ENCODE data around the gene SLC25A33.

SLC25A33 gene

GRCh38 chr1:9601942-9602793, 62.9 kb downstream of the SLC25A33 start:
- no peak for DNase-seq (ENCODE audit: low read depth)

DNA sequence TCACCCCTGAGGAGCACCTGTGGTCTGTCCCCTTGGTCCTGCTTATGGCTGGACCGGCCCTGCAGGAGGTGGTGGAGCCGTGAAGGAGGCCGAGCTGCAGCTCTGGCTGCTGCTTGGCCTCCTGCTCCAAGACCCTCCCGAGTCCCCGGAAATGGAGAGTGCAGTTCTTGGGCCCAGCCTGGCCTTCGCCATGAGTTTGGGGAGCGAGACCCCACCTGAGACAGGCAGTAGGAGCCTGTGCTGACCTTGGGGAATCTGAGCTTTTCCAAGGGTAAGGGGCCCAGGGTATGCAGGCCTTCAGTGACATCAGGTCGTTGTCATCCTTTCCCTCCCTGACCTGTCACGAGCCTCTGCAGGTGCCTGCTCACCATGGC, 63.5 kb downstream of the SLC25A33 start:
- no peak for DNase-seq (ENCODE audit: low read depth)

GRCh38 chr1:9603307-9603706, 64.0 kb downstream of the SLC25A33 start:
- DNase-seq (ENCODE audit: low read depth), result no peak

DNA sequence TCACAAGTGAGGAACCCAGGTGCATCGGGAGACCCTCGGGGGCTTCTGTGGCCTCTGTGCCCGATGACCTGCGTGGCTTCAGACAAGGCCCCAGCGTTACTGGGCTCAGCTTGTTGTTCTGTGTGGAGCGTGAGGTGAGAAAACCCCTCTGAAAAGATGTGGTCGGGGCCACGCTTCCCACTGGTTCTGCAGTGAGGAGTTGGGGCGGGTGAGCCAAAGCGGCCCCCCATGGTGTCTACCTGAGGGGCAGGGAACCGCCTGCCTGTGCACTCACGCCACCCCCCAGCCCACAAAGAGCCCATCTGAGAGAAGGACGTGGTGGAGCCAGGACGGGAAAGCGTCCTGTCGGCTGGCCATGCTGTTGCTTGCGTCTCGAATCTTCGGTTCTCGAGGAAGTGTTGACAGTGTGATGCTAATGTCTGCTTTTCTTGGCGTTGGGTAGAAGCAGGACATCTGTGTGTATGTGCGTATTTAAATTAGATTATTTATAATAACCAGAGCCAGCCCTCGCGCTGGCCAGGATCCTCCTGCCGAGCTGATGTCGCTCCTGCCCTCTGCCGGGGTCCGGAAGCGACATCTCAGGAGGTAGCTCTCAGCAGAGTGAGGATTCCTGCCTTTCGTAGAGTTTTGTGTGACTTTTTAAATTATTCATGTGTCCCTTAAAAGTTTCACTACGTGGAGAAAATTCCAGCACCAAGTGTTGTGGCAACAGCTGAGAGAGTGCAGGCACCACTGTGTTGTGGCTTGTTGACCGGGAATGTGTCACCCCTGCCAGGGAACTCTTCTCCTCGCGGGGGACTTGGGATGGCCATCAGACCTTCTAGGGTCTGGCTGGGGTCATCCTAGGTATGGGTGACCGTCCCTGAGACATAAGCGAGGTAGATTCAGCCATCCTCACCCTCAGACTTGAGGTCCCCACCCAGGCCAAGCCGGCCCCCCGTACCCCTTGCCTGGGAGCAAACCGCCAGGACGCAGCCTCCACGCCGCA, 64.8 kb downstream of the SLC25A33 start:
- no peak for DNase-seq (ENCODE audit: low read depth)

GRCh38 chr1:9604836-9605235, 65.6 kb downstream of the SLC25A33 start:
- no peak for DNase-seq (ENCODE audit: low read depth)

DNA sequence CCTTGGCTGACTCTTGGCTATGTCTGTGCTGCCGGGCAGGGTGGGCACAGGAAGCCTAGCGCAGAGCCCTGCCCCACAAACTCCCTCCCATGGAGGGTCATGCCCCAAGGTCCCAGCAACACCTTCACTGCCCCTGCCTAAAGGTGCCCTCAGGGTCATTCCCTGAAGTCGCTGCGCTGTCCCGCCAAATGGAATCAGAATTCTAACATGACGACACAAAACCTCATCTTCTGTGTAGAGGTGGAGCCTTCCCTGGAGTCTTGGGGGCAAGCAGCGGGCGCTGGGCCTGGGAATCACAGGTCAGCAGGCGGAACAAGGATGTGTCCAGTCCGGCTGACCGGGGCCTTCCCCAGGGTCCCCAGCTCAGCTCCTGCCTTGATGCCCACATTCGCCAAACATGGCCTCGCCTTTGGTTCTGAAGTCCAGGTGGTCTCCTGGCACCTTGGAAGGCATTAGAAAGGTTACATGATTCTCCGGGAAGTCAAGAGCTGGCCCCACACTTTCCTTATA, 66.7 kb downstream of the SLC25A33 start:
- no peak for DNase-seq (ENCODE audit: low read depth)

DNA sequence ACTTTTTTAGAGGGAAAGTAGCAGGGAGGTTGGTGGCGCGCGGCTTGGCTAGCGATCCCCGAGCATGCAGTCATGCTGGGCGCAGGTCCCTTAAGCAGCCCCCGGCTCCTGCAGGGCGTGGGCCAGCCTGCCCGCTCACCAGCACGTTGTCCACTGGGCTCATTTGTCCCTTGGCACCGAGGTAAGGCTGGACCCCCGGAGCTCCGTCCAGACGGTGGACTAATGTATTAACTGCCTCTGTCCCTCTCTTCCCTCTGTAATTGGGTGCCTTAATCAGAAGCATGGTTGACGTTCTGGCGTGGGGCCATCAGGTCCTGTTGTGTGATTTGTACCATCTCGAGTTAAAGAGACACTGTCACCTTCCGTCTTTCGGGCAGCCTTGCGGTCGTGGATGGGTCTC, 67.2 kb downstream of the SLC25A33 start:
- no peak for DNase-seq (ENCODE audit: low read depth)

GRCh38 chr1:9606948-9607347, 67.7 kb downstream of the SLC25A33 start:
- DNase-seq (ENCODE audit: low read depth), result no peak

DNA sequence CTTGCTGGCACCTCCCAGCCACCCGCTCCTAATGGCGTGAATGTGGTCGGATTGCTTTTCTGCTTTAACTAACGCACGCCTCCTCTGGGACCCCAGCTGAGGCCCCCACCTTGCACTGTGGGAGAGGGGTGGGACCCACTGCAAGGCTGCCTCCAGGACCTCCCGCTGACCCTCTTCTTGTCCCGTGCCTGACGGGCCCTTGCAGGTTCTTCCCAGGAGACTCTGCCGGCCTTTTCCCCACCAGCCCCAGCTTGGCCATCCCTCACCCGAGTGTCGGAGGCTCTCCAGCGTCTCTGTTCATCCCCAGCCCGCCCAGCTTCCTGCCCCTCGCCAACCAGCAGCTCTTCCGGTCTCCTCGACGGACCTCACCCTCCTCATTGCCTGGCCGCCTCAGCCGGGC, 68.1 kb downstream of the SLC25A33 start:
- DNase-seq (ENCODE audit: low read depth), result no peak

- no peak for DNase-seq (ENCODE audit: low read depth)
Observed at GRCh38 chr1:9609998-9610397, 70.7 kb downstream of the SLC25A33 start.

DNA sequence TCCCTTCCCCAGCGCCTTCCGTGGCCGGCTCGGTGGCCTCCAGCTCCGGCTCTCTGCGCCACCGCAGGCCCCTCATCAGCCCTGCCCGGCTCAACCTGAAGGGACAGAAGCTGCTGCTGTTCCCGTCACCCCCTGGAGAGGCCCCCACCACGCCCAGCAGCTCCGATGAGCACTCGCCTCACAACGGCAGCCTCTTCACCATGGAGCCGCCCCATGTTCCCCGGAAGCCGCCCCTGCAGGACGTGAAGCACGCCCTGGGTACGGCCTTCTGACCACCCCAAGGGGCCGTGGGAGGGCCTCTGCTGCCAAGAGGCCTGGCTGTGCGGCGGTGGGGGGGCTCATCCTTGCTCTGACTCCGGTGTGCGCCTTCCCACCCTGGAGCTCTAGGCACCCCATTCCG, 71.3 kb downstream of the SLC25A33 start:
- DNase-seq (ENCODE audit: low read depth), result no peak

DNA sequence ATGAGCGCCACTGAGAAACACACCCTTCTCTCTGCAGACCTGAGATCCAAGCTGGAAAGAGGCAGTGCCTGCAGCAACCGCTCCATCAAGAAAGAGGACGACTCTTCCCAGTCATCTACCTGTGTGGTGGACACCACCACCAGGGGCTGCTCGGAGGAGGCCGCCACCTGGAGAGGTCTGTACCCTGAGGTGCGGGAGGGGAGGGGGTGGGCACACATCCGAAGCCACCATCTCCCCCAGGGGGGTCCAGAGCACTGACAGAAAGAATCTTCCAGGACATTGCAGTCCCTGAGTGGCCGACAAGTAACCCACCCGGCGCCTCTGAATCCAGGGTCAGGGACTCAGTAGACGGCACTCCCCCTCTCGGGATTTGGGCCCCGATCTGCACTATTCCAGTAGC, 72.5 kb downstream of the SLC25A33 start:
- no peak for DNase-seq (ENCODE audit: low read depth)

DNA sequence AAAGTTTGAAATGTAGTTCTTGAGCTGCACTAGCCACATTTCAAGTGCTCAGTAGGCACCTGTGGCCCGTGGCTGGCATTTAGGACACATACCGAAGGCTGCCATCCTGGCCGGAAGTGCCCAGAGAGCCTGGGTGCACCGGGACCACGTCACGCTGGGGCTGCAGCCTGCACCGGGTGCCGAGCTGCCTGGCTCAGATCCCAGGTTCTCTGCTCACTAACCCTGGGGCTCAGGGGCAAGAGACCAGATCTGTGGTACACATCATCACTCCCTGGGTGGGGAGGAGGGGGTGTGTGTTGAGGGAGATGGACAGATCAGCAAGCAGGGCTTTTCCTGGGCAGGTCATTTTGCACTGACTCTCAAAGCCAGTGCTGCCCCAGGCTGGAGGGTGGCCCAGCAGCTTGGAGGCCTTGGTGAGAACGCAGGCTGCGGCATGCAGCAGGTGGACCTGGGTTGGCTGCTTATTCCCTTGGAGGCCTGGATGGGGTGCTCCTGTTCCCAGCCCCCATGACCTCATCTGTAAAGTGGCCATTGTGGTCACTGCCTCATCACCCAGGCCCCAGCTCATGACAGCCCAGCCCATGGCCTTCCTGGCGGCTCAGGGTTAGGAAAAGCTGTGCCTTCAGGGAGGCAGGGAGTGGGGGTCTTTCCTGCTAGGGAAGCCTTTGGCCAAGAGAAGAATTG, 73.0 kb downstream of the SLC25A33 start:
- no peak for DNase-seq (ENCODE audit: low read depth)

- DNase-seq (ENCODE audit: low read depth), result no peak
Observed at GRCh38 chr1:9612871-9613624, 73.8 kb downstream of the SLC25A33 start.

GRCh38 chr1:9613625-9614299, 74.5 kb downstream of the SLC25A33 start:
- no peak for DNase-seq (ENCODE audit: low read depth)

GRCh38 chr1:9615316-9616063, 76.2 kb downstream of the SLC25A33 start:
- peak; percentile 10 for DNase-seq (ENCODE audit: low read depth)

GRCh38 chr1:9618909-9619679, 79.8 kb downstream of the SLC25A33 start:
- DNase-seq (ENCODE audit: low read depth), result no peak

GRCh38 chr1:9621032-9621431, 81.8 kb downstream of the SLC25A33 start:
- DNase-seq (ENCODE audit: low read depth), result no peak

- DNase-seq (ENCODE audit: low read depth), result no peak
Observed at GRCh38 chr1:9624081-9624480, 84.8 kb downstream of the SLC25A33 start.
